ENCODE measurements around the gene ARHGAP31.
"Not testable (repeated sequence)": the region's sequence is repeated elsewhere in the genome, so short reads cannot be mapped to it uniquely, and the experiment has no call there.

The ARHGAP31 gene

DNA sequence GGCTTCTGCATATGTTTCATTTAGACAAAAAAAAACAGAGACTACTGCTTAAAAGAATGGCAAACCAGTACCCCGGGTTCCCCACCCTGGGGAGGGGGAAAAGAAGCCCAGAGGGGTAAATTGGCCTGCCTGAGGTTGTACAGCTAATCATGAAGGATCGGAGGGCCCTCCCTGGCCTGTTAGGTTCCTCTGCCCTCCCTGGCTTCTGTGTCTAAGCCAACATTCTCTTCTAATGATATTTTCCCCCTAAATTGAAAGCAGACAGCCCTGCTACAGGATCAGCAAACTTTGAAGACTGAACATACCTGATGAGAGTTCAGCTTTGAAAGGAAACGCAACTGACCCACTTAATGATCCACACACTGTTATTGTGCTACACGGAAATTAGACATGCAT, 2.5 kb downstream of the ARHGAP31 start:
- no peak overlapping the region for H3K4me3 ChIP-seq (ENCODE audit: low read length)

GRCh38 chr3:119297169-119297568, 3.0 kb downstream of the ARHGAP31 start:
- Histone ChIP-seq H3K9ac (ENCODE audit: low read depth, low read length) (no peak overlapping the region), H3K9me3 (ENCODE audit: insufficient read depth, low read depth, low read length) (no peaks in the 10 kb centered on the region), H3K4me3 (ENCODE audit: low read length) (no peak overlapping the region), H3K36me3 (ENCODE audit: insufficient read depth, low read depth, low read length) (no peaks in the 10 kb centered on the region), H3K27ac (ENCODE audit: low read length) (no peak overlapping the region), H3K4me1 (ENCODE audit: insufficient read depth, low read length) (peaks cover 14% of the 10 kb centered on the region), H3K27me3 (ENCODE audit: insufficient read depth, low read length) (peaks cover 56% of the 10 kb centered on the region)

More for the DNA sequence above, 2.5 kb downstream of the ARHGAP31 start:
- Histone ChIP-seq H3K27ac (ENCODE audit: low read length) (no peak overlapping the region), H3K4me1 (ENCODE audit: insufficient read depth, low read length) (peaks cover 14% of the 10 kb centered on the region), H3K36me3 (ENCODE audit: insufficient read depth, low read depth, low read length) (no peaks in the 10 kb centered on the region), H3K9ac (ENCODE audit: low read depth, low read length) (no peak overlapping the region), H3K27me3 (ENCODE audit: insufficient read depth, low read length) (peaks cover 57% of the 10 kb centered on the region), H3K9me3 (ENCODE audit: insufficient read depth, low read depth, low read length) (no peaks in the 10 kb centered on the region)

- Histone ChIP-seq H3K9me3 (ENCODE audit: insufficient read depth, low read depth, low read length) (no peaks in the 10 kb centered on the region), H3K27me3 (ENCODE audit: insufficient read depth, low read length) (peaks cover 42% of the 10 kb centered on the region), H3K4me1 (ENCODE audit: insufficient read depth, low read length) (peaks cover 17% of the 10 kb centered on the region), H3K9ac (ENCODE audit: low read depth, low read length) (no peak overlapping the region), H3K4me3 (ENCODE audit: low read length) (no peak overlapping the region), H3K27ac (ENCODE audit: low read length) (no peak overlapping the region), H3K36me3 (ENCODE audit: insufficient read depth, low read depth, low read length) (no peaks in the 10 kb centered on the region)
Observed at GRCh38 chr3:119298565-119298941, 4.4 kb downstream of the ARHGAP31 start.

GRCh38 chr3:119300991-119301391, 6.8 kb downstream of the ARHGAP31 start:
- H3K4me3 ChIP-seq (ENCODE audit: low read length), result no peak overlapping the region
- H3K27ac ChIP-seq (ENCODE audit: low read length), result no peak overlapping the region
- no peaks in the 10 kb centered on the region for H3K9me3 ChIP-seq (ENCODE audit: insufficient read depth, low read depth, low read length)
- H3K27me3 ChIP-seq (ENCODE audit: insufficient read depth, low read length), result peaks cover 18% of the 10 kb centered on the region
- no peaks in the 10 kb centered on the region for H3K36me3 ChIP-seq (ENCODE audit: insufficient read depth, low read depth, low read length)
- peaks cover 21% of the 10 kb centered on the region for H3K4me1 ChIP-seq (ENCODE audit: insufficient read depth, low read length)
- H3K9ac ChIP-seq (ENCODE audit: low read depth, low read length), result no peak overlapping the region

DNA sequence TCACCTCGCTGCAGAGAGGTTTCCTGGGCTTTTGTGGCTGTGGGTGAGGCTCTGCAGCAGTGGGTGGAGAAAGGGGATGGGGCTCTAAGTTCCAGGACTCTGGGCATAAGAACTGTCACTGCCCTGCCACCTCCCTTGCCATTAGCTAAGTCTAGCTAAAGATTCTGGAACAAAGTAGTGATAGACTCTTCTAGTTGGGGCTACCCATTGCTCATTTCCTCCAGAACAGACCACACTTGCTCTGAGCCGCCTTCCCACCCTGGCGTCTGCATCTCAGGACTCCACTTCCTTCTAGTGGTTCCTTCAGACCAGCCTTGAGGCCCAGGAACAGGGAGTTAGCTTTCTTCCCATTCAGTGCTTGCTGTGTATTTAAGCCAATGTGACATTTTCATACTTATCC, 7.5 kb downstream of the ARHGAP31 start:
- H3K36me3 ChIP-seq (ENCODE audit: insufficient read depth, low read depth, low read length), result no peaks in the 10 kb centered on the region
- peaks cover 15% of the 10 kb centered on the region for H3K4me1 ChIP-seq (ENCODE audit: insufficient read depth, low read length)
- no peaks in the 10 kb centered on the region for H3K9me3 ChIP-seq (ENCODE audit: insufficient read depth, low read depth, low read length)
- H3K4me3 ChIP-seq (ENCODE audit: low read length), result no peak overlapping the region
- no peak overlapping the region for H3K27ac ChIP-seq (ENCODE audit: low read length)
- no peak overlapping the region for H3K9ac ChIP-seq (ENCODE audit: low read depth, low read length)
- peaks cover 12% of the 10 kb centered on the region for H3K27me3 ChIP-seq (ENCODE audit: insufficient read depth, low read length)

DNA sequence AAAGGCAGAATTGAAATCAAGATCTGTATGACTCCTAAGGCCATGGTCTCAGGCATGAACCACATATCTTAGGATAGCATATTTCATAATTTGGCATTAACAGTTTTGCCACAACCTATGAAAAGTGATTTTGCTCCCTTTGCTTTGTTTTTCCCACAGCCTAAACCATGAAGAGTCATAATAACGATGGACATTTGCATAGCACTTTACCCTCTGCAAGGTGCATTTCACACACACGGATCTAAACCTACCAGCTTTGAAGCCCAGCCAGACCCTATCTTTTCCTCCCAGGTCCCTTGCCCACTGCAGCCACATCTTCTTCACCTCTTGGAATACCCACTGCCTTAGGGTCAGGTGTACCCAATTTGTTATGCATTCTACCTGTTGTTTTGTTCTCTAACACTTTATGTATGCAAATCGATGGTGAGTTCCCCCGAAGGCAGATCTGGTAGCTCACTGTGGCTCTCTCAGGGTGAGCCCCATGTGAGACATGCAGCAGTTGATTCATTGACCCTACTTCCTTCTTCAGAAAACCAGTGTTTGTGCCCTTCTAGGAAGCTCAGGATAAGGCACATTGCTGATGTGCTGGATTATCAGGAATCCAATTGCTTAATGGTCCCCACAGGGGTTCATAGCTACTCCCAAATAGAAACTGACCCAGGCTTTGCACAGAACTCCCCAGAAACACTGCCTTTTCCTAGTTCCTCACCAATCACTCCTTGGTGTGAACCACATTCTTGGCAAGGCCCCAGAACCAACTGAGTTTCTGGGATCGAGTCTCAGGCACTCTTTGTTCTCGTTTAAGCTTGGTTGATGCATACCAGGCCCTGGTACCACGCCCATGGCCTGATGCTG, 8.7 kb downstream of the ARHGAP31 start:
- no peaks in the 10 kb centered on the region for H3K36me3 ChIP-seq (ENCODE audit: insufficient read depth, low read depth, low read length)
- no peaks in the 10 kb centered on the region for H3K9me3 ChIP-seq (ENCODE audit: insufficient read depth, low read depth, low read length)
- no peak overlapping the region for H3K27ac ChIP-seq (ENCODE audit: low read length)
- H3K27me3 ChIP-seq (ENCODE audit: insufficient read depth, low read length), result peaks cover under 1% of the 10 kb centered on the region; the same call in 1 of the 2 replicates
- no peak overlapping the region for H3K4me3 ChIP-seq (ENCODE audit: low read length)
- H3K4me1 ChIP-seq (ENCODE audit: insufficient read depth, low read length), result peaks cover 15% of the 10 kb centered on the region
- no peak overlapping the region for H3K9ac ChIP-seq (ENCODE audit: low read depth, low read length)

- H3K27ac ChIP-seq (ENCODE audit: low read length), result no peak overlapping the region
Observed at GRCh38 chr3:119304201-119304713, 10.1 kb downstream of the ARHGAP31 start.

DNA sequence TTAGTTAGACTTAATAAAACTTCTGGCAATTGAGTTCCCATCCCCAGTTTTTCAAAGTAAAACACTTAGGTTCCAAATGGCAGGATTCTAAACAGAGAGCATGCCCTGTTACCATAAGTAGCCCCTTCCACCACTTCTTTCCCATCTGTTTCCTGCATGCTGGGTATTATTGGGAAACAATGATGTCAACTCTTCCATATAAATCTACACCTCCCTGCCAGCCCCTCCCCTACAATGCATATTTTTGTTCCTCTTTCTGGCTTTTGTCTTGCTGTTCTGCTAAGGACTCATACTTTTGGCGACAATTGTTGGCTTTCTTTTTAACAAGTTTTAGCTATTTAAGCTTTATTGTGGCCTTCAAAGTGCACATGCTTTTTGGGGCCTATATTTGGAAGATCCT, 11.1 kb downstream of the ARHGAP31 start:
- Histone ChIP-seq H3K4me1 (ENCODE audit: insufficient read depth, low read length) (peaks cover 19% of the 10 kb centered on the region), H3K36me3 (ENCODE audit: insufficient read depth, low read depth, low read length) (no peaks in the 10 kb centered on the region), H3K9ac (ENCODE audit: low read depth, low read length) (no peak overlapping the region), H3K4me3 (ENCODE audit: low read length) (no peak overlapping the region), H3K27me3 (ENCODE audit: insufficient read depth, low read length) (no peaks in the 10 kb centered on the region; the same call in 1 of the 2 replicates), H3K27ac (ENCODE audit: low read length) (no peak overlapping the region), H3K9me3 (ENCODE audit: insufficient read depth, low read depth, low read length) (no peaks in the 10 kb centered on the region)

More at GRCh38 chr3:119304201-119304713, 10.1 kb downstream of the ARHGAP31 start:
- no peak overlapping the region for H3K4me3 ChIP-seq (ENCODE audit: low read length)
- H3K4me1 ChIP-seq (ENCODE audit: insufficient read depth, low read length), result peaks cover 15% of the 10 kb centered on the region
- H3K9me3 ChIP-seq (ENCODE audit: insufficient read depth, low read depth, low read length), result no peaks in the 10 kb centered on the region
- no peak overlapping the region for H3K9ac ChIP-seq (ENCODE audit: low read depth, low read length)
- no peaks in the 10 kb centered on the region; the same call in 1 of the 2 replicates for H3K27me3 ChIP-seq (ENCODE audit: insufficient read depth, low read length)
- no peaks in the 10 kb centered on the region for H3K36me3 ChIP-seq (ENCODE audit: insufficient read depth, low read depth, low read length)

GRCh38 chr3:119306378-119306777, 12.2 kb downstream of the ARHGAP31 start:
- not testable (repeated sequence) for H3K27me3 ChIP-seq (ENCODE audit: insufficient read depth, low read length); H3K9me3 ChIP-seq (ENCODE audit: insufficient read depth, low read depth, low read length); H3K27ac ChIP-seq (ENCODE audit: low read length); H3K9ac ChIP-seq (ENCODE audit: low read depth, low read length); H3K36me3 ChIP-seq (ENCODE audit: insufficient read depth, low read depth, low read length); H3K4me3 ChIP-seq (ENCODE audit: low read length)
- H3K4me1 ChIP-seq (ENCODE audit: insufficient read depth, low read length), result peaks cover 22% of the 10 kb centered on the region

GRCh38 chr3:119308355-119308754, 14.2 kb downstream of the ARHGAP31 start:
- Histone ChIP-seq H3K4me3 (ENCODE audit: low read length) (no peak overlapping the region), H3K9me3 (ENCODE audit: insufficient read depth, low read depth, low read length) (no peaks in the 10 kb centered on the region), H3K27me3 (ENCODE audit: insufficient read depth, low read length) (no peaks in the 10 kb centered on the region), H3K4me1 (ENCODE audit: insufficient read depth, low read length) (peaks cover 16% of the 10 kb centered on the region), H3K36me3 (ENCODE audit: insufficient read depth, low read depth, low read length) (no peaks in the 10 kb centered on the region), H3K27ac (ENCODE audit: low read length) (no peak overlapping the region), H3K9ac (ENCODE audit: low read depth, low read length) (no peak overlapping the region)

DNA sequence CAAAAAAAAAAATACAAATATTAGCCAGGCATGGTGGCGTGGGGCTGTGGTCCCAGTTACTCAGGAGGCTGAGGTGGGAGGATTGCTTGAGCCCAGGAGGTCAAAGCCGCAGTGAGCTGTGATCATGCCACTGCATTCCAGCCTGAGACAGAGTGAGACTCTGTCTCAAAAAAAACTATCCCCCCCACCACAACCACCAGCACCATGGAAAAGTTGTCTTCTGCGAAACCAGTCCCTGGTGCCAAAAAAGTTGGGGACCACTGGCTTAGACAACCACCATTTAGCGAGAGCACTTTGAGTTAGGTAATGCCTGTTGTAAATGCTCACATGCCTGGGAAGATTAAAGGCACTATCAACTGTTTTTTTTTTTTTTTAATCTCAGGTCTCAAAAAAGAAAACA, 15.4 kb downstream of the ARHGAP31 start:
- Histone ChIP-seq H3K27me3 (ENCODE audit: insufficient read depth, low read length) (no peaks in the 10 kb centered on the region), H3K4me3 (ENCODE audit: low read length) (no peak overlapping the region), H3K9me3 (ENCODE audit: insufficient read depth, low read depth, low read length) (no peaks in the 10 kb centered on the region), H3K36me3 (ENCODE audit: insufficient read depth, low read depth, low read length) (no peaks in the 10 kb centered on the region), H3K4me1 (ENCODE audit: insufficient read depth, low read length) (peaks cover 15% of the 10 kb centered on the region; the same call in 1 of the 2 replicates), H3K27ac (ENCODE audit: low read length) (no peak overlapping the region), H3K9ac (ENCODE audit: low read depth, low read length) (no peak overlapping the region)

GRCh38 chr3:119310071-119310470, 15.9 kb downstream of the ARHGAP31 start:
- Histone ChIP-seq H3K36me3 (ENCODE audit: insufficient read depth, low read depth, low read length) (no peaks in the 10 kb centered on the region), H3K4me3 (ENCODE audit: low read length) (no peak overlapping the region), H3K27me3 (ENCODE audit: insufficient read depth, low read length) (no peaks in the 10 kb centered on the region), H3K27ac (ENCODE audit: low read length) (no peak overlapping the region), H3K9me3 (ENCODE audit: insufficient read depth, low read depth, low read length) (no peaks in the 10 kb centered on the region), H3K4me1 (ENCODE audit: insufficient read depth, low read length) (peaks cover 15% of the 10 kb centered on the region; the same call in 1 of the 2 replicates), H3K9ac (ENCODE audit: low read depth, low read length) (no peak overlapping the region)
